ENCODE data around the gene IKZF4.
A peak's percentile ranks its signal among the peaks of the same experiment; 100 is the strongest.
"Not testable (repeated sequence)": the region's sequence is repeated elsewhere in the genome, so short reads cannot be mapped to it uniquely, and the experiment has no call there.

Gene IKZF4

GRCh38 chr12:56020423-56021184 is at the start of gene IKZF4:
Gene IKZF4 (plus strand): TSS chr12:56021043. CDS start chr12:56021494, 451 bp downstream.
- no peak for DNase-seq (ENCODE audit: low read depth in 2 of 2)

- DNase-seq (ENCODE audit: low read depth in 2 of 2), result no peak
Observed at GRCh38 chr12:55972042-55972441, 48.8 kb upstream of the IKZF4 start.

GRCh38 chr12:55972456-55972855 is 48.4 kb upstream of the IKZF4 start:
- DNase-seq (ENCODE audit: low read depth in 2 of 2), result no peak

- no peak for DNase-seq (ENCODE audit: low read depth in 2 of 2)
Observed at GRCh38 chr12:55972911-55973598, 47.8 kb upstream of the IKZF4 start.

GRCh38 chr12:55973599-55974307 is 47.1 kb upstream of the IKZF4 start, which contains the start of gene RAB5B:
Gene RAB5B (plus strand): TSS chr12:55974078. CDS start chr12:55986961, 12,883 bp downstream.
- DNase-seq (ENCODE audit: low read depth in 2 of 2), result peak; percentile 87 to 95

GRCh38 chr12:55974308-55974730 is 46.5 kb upstream of the IKZF4 start:
- peak in 1 of 2 donors; percentile 4 for DNase-seq (ENCODE audit: low read depth in 2 of 2)

- DNase-seq (ENCODE audit: low read depth in 2 of 2), result no peak
Observed at GRCh38 chr12:55978393-55978792, 42.5 kb upstream of the IKZF4 start.

- no peak for DNase-seq (ENCODE audit: low read depth in 2 of 2)
Observed at GRCh38 chr12:55979069-55979468, 41.8 kb upstream of the IKZF4 start.

- DNase-seq (ENCODE audit: low read depth in 2 of 2), result not testable (repeated sequence)
Observed at GRCh38 chr12:55981882-55982281, 39.0 kb upstream of the IKZF4 start.

- no peak for DNase-seq (ENCODE audit: low read depth in 2 of 2)
Observed at GRCh38 chr12:55982319-55982936, 38.4 kb upstream of the IKZF4 start.

GRCh38 chr12:55983232-55983842 is 37.5 kb upstream of the IKZF4 start:
- DNase-seq (ENCODE audit: low read depth in 2 of 2), result no peak

- no peak for DNase-seq (ENCODE audit: low read depth in 2 of 2)
Observed at GRCh38 chr12:55984861-55985260, 36.0 kb upstream of the IKZF4 start.

GRCh38 chr12:55985341-55985740 is 35.5 kb upstream of the IKZF4 start:
- DNase-seq (ENCODE audit: low read depth in 2 of 2), result no peak

GRCh38 chr12:55985976-55986375 is 34.9 kb upstream of the IKZF4 start:
- DNase-seq (ENCODE audit: low read depth in 2 of 2), result not testable (repeated sequence)

GRCh38 chr12:55991110-55991509 is 29.7 kb upstream of the IKZF4 start:
- no peak for DNase-seq (ENCODE audit: low read depth in 2 of 2)

- no peak for DNase-seq (ENCODE audit: low read depth in 2 of 2)
Observed at GRCh38 chr12:55993230-55993853, 27.5 kb upstream of the IKZF4 start.

GRCh38 chr12:55995366-55995765 is 25.5 kb upstream of the IKZF4 start:
- DNase-seq (ENCODE audit: low read depth in 2 of 2), result no peak

- peak in 1 of 2 donors; percentile 37 for DNase-seq (ENCODE audit: low read depth in 2 of 2)
Observed at GRCh38 chr12:55996201-55996714, 24.6 kb upstream of the IKZF4 start.

- DNase-seq (ENCODE audit: low read depth in 2 of 2), result no peak
Observed at GRCh38 chr12:55996715-55997534, 23.9 kb upstream of the IKZF4 start, which contains the start of gene SUOX. Gene SUOX (plus strand): TSS chr12:55997276. CDS start chr12:56002222, 4,946 bp downstream.

GRCh38 chr12:55997535-55997859 is 23.3 kb upstream of the IKZF4 start:
- DNase-seq (ENCODE audit: low read depth in 2 of 2), result no peak

Measured in stimulated activated CD4-positive, alpha-beta T cell treated with anti-CD3 and anti-CD28 coated beads, Interleukin-1b, Interleukin-23, amount 100 ng/mL, for 1 hour (primary cell).